ENCODE measurements around the gene TMEM200C. TPM values are rescaled to one million over a fixed set of nuclear protein-coding genes. Genes with fewer than 3 reads are reported as not detected.

Gene TMEM200C
- total RNA-seq, 2 experiments from 2014 or later, result not detected

- intact Hi-C loops (cut with micrococcal nuclease), result no loop called here
- H3K27ac Mint-ChIP-seq, result no peak overlapping the region
- H3K36me3 Mint-ChIP-seq (ENCODE audit: low read depth), result no peaks in the 10 kb centered on the region
- no peak for DNase-seq
- no peaks in the 10 kb centered on the region for H3K9me3 Mint-ChIP-seq
- no peak overlapping the region for H3K4me3 Mint-ChIP-seq
- CTCF ChIA-PET, result no interaction called here
- peaks cover 2% of the 10 kb centered on the region for H3K4me1 Mint-ChIP-seq (ENCODE audit: low read depth)
- peaks cover 2% of the 10 kb centered on the region for H3K27me3 Mint-ChIP-seq (ENCODE audit: low read depth)
These were observed 17.2 kb upstream of the TMEM200C start for GRCh38 chr18:5912566-5912965.

- H3K27ac Mint-ChIP-seq, result no peak overlapping the region
- DNase-seq, result no peak
- H3K27me3 Mint-ChIP-seq (ENCODE audit: low read depth), result peaks cover 15% of the 10 kb centered on the region
- no peaks in the 10 kb centered on the region for H3K9me3 Mint-ChIP-seq
- H3K4me1 Mint-ChIP-seq (ENCODE audit: low read depth), result peaks cover 2% of the 10 kb centered on the region
- CTCF ChIA-PET, result interaction anchor here (0.6 to 1.6 kb wide), 2 partner anchors 21 to 404 kb away, joined by 3 to 4 read pairs; no protein-coding TSS in a partner anchor
- H3K36me3 Mint-ChIP-seq (ENCODE audit: low read depth), result no peaks in the 10 kb centered on the region
- H3K4me3 Mint-ChIP-seq, result no peak overlapping the region
- intact Hi-C loops (cut with micrococcal nuclease), result no loop called here
These were observed 13.8 kb upstream of the TMEM200C start for GRCh38 chr18:5909125-5909524.

- Mint-ChIP-seq H3K27ac (no peak overlapping the region), H3K4me1 (ENCODE audit: low read depth) (no peaks in the 10 kb centered on the region), H3K27me3 (ENCODE audit: low read depth) (peaks cover 50% of the 10 kb centered on the region), H3K4me3 (no peak overlapping the region), H3K9me3 (no peaks in the 10 kb centered on the region), H3K36me3 (ENCODE audit: low read depth) (no peaks in the 10 kb centered on the region)
- no peak for DNase-seq
- CTCF ChIA-PET, result interaction anchor here (0.7 to 2.0 kb wide), 2 partner anchors 13 to 402 kb away, joined by 3 to 9 read pairs; no protein-coding TSS in a partner anchor
- intact Hi-C loops (cut with micrococcal nuclease), result no loop called here
These were observed 8.1 kb upstream of the TMEM200C start for GRCh38 chr18:5903386-5903785.

GRCh38 chr18:5900262-5900661 is 4.9 kb upstream of the TMEM200C start:
- no peaks in the 10 kb centered on the region for H3K36me3 Mint-ChIP-seq (ENCODE audit: low read depth)
- H3K4me3 Mint-ChIP-seq, result no peak overlapping the region
- peaks cover 2% of the 10 kb centered on the region for H3K4me1 Mint-ChIP-seq (ENCODE audit: low read depth)
- DNase-seq, result no peak
- H3K9me3 Mint-ChIP-seq, result no peaks in the 10 kb centered on the region
- no peak overlapping the region for H3K27ac Mint-ChIP-seq
- intact Hi-C loops (cut with micrococcal nuclease), result no loop called here
- CTCF ChIA-PET, result interaction anchor here (0.7 kb wide), 1 partner anchor 21 kb away, joined by 4 read pairs; no protein-coding TSS in a partner anchor
- H3K27me3 Mint-ChIP-seq (ENCODE audit: low read depth), result peaks cover 54% of the 10 kb centered on the region

GRCh38 chr18:5899835-5900234 is 4.5 kb upstream of the TMEM200C start:
- peaks cover 2% of the 10 kb centered on the region for H3K4me1 Mint-ChIP-seq (ENCODE audit: low read depth)
- DNase-seq, result no peak
- intact Hi-C loops (cut with micrococcal nuclease), result no loop called here
- H3K4me3 Mint-ChIP-seq, result no peak overlapping the region
- no peaks in the 10 kb centered on the region for H3K36me3 Mint-ChIP-seq (ENCODE audit: low read depth)
- H3K27ac Mint-ChIP-seq, result no peak overlapping the region
- CTCF ChIA-PET, result interaction anchor here (0.7 to 1.5 kb wide), 2 partner anchors 9 to 21 kb away, joined by 4 read pairs; no protein-coding TSS in a partner anchor
- H3K9me3 Mint-ChIP-seq, result no peaks in the 10 kb centered on the region
- H3K27me3 Mint-ChIP-seq (ENCODE audit: low read depth), result peaks cover 53% of the 10 kb centered on the region

GRCh38 chr18:5895876-5896740 is 786 bp upstream of the TMEM200C start:
- peaks cover 71% of the 10 kb centered on the region for H3K27me3 Mint-ChIP-seq (ENCODE audit: low read depth)
- H3K4me3 Mint-ChIP-seq, result peak overlapping the region; percentile 34

GRCh38 chr18:5894611-5895298 is 567 bp downstream of the TMEM200C start:
- no peaks in the 10 kb centered on the region for H3K9me3 Mint-ChIP-seq
- CTCF ChIA-PET, result interaction anchor here (0.7 kb wide), 1 partner anchor 833 kb away, joined by 3 read pairs; no protein-coding TSS in a partner anchor
- H3K27ac Mint-ChIP-seq, result no peak overlapping the region
- H3K36me3 Mint-ChIP-seq (ENCODE audit: low read depth), result no peaks in the 10 kb centered on the region
- peak; percentile 4 for DNase-seq
- intact Hi-C loops (cut with micrococcal nuclease), result loop anchor here (5.0 kb wide), 2 partner anchors 78 to 262 kb away; no protein-coding TSS in a partner anchor
- peaks cover 9% of the 10 kb centered on the region for H3K4me1 Mint-ChIP-seq (ENCODE audit: low read depth)
- peaks cover 63% of the 10 kb centered on the region for H3K27me3 Mint-ChIP-seq (ENCODE audit: low read depth)
- no peak overlapping the region for H3K4me3 Mint-ChIP-seq

More at GRCh38 chr18:5895876-5896740, 786 bp upstream of the TMEM200C start:
- CTCF ChIA-PET, result no interaction called here
- Mint-ChIP-seq H3K27ac (no peak overlapping the region), H3K36me3 (ENCODE audit: low read depth) (no peaks in the 10 kb centered on the region), H3K4me1 (ENCODE audit: low read depth) (peaks cover 9% of the 10 kb centered on the region), H3K9me3 (no peaks in the 10 kb centered on the region)
- intact Hi-C loops (cut with micrococcal nuclease), result no loop called here
- no peak for DNase-seq

GRCh38 chr18:5893956-5894610 is 1.2 kb downstream of the TMEM200C start:
- DNase-seq, result no peak
- intact Hi-C loops (cut with micrococcal nuclease), result loop anchor here (5.0 kb wide), 2 partner anchors 78 to 262 kb away; no protein-coding TSS in a partner anchor
- Mint-ChIP-seq H3K9me3 (no peaks in the 10 kb centered on the region), H3K27me3 (ENCODE audit: low read depth) (peaks cover 61% of the 10 kb centered on the region), H3K27ac (no peak overlapping the region), H3K36me3 (ENCODE audit: low read depth) (no peaks in the 10 kb centered on the region), H3K4me1 (ENCODE audit: low read depth) (peaks cover 9% of the 10 kb centered on the region), H3K4me3 (no peak overlapping the region)
- CTCF ChIA-PET, result interaction anchor here (0.7 kb wide), 1 partner anchor 833 kb away, joined by 3 read pairs; no protein-coding TSS in a partner anchor

GRCh38 chr18:5892823-5893431 is 2.4 kb downstream of the TMEM200C start:
- intact Hi-C loops (cut with micrococcal nuclease), result loop anchor here (5.0 kb wide), 2 partner anchors 79 to 261 kb away; no protein-coding TSS in a partner anchor
- H3K27me3 Mint-ChIP-seq (ENCODE audit: low read depth), result peaks cover 57% of the 10 kb centered on the region
- no peak overlapping the region for H3K27ac Mint-ChIP-seq
- no peaks in the 10 kb centered on the region for H3K9me3 Mint-ChIP-seq
- CTCF ChIA-PET, result interaction anchor here (0.5 kb wide), 1 partner anchor 92 kb away, joined by 3 read pairs; no protein-coding TSS in a partner anchor
- no peaks in the 10 kb centered on the region for H3K36me3 Mint-ChIP-seq (ENCODE audit: low read depth)
- H3K4me1 Mint-ChIP-seq (ENCODE audit: low read depth), result peaks cover 9% of the 10 kb centered on the region
- no peak for DNase-seq
- H3K4me3 Mint-ChIP-seq, result no peak overlapping the region

- CTCF ChIA-PET, result no interaction called here
- no peak for DNase-seq
- no peaks in the 10 kb centered on the region for H3K9me3 Mint-ChIP-seq
- intact Hi-C loops (cut with micrococcal nuclease), result loop anchor here (2.0 to 5.0 kb wide), 3 partner anchors 80 to 819 kb away; no protein-coding TSS in a partner anchor
- peaks cover 9% of the 10 kb centered on the region for H3K4me1 Mint-ChIP-seq (ENCODE audit: low read depth)
- no peak overlapping the region for H3K27ac Mint-ChIP-seq
- H3K4me3 Mint-ChIP-seq, result peak overlapping the region; percentile 36
- peaks cover 59% of the 10 kb centered on the region for H3K27me3 Mint-ChIP-seq (ENCODE audit: low read depth)
- no peaks in the 10 kb centered on the region for H3K36me3 Mint-ChIP-seq (ENCODE audit: low read depth)
These were observed 3.5 kb downstream of the TMEM200C start for GRCh38 chr18:5891854-5892215.

- peaks cover 55% of the 10 kb centered on the region for H3K27me3 Mint-ChIP-seq (ENCODE audit: low read depth)
These were observed 4.0 kb downstream of the TMEM200C start for GRCh38 chr18:5891184-5891853.

More at GRCh38 chr18:5891184-5891853, 4.0 kb downstream of the TMEM200C start:
- H3K27ac Mint-ChIP-seq, result no peak overlapping the region
- peaks cover 9% of the 10 kb centered on the region for H3K4me1 Mint-ChIP-seq (ENCODE audit: low read depth)
- no peaks in the 10 kb centered on the region for H3K9me3 Mint-ChIP-seq
- DNase-seq, result no peak
- H3K4me3 Mint-ChIP-seq, result peak overlapping the region; percentile 27
- no peaks in the 10 kb centered on the region for H3K36me3 Mint-ChIP-seq (ENCODE audit: low read depth)
- intact Hi-C loops (cut with micrococcal nuclease), result loop anchor here (2.0 to 5.0 kb wide), 3 partner anchors 81 to 819 kb away; no protein-coding TSS in a partner anchor
- CTCF ChIA-PET, result interaction anchor here (0.7 to 1.6 kb wide), 5 partner anchors 8 to 583 kb away, joined by 3 to 9 read pairs (median 4); no protein-coding TSS in a partner anchor
